HFF-Myc (cell line): Measurements from ENCODE around the gene COL4A1.

ENCODE experiments used
- DNase-seq: peaks from one replicate; pipeline ENCODE4 v3.0.0-alpha.2; 2011; ENCODE audit warnings: low read depth; ENCODE audit errors: extremely low read depth
- H3K4me3 ChIP-seq: replicated peaks from 2 replicates; pipeline ENCODE4 v1.5.1; 2011; ENCODE audit warnings: low read depth, mild to moderate bottlenecking, control low read depth, low read length
- TF ChIP-seq, protein P1 (sequence below): IDR thresholded peaks from 2 replicates; pipeline ENCODE4 v1.5.1; 2012; ENCODE audit warnings: mild to moderate bottlenecking, low read depth, low read length, control low read depth; ENCODE audit errors: missing control alignments

The COL4A1 gene

DNA sequence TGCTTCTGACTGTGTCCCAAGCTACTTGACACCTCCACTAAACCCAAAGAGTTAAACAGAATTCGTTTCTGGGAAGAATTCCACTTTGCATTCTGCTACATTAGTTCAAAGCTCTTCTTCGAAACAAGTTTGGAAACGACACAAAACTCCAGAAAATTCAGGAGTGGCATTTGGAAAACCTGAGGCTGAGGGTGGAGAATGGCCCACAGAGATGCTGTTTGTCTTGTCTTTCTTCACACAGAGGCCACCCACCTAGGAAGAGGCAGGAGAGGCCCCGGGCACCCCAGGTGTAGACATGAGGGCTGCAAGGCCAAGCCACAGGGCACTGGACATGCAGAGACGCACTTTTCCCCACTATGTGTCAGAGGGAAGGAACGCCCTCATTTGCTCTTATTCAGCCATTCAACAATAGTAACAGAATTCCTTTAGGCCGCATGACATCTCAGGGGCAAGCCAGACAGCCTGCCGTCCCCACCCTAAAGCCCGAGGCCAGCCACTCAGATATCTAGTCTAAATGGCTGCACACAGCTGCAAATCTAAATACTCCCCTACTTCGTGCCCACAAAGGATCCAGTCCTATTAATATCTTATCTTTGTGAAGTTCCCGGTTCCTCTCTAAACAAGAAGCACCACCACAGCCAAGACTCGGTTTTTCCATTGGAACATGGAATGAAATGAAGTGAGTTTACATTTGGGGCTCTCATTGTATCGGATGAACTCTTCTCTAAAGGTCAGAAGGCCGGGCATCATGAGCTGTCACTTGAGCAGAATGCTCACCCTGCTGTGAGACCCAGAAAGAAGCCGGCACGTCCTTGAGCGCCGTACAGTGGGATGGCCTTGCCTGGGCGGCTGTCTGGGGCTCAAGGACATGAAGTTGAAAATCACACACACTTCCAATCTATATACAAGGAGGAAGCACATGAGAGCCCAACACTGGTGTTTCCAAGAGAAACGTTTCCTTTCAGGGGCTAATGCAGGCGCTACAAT lies 19.8 kb downstream of the COL4A1 start:
- no peak for DNase-seq
- TF ChIP-seq, protein P1, sequence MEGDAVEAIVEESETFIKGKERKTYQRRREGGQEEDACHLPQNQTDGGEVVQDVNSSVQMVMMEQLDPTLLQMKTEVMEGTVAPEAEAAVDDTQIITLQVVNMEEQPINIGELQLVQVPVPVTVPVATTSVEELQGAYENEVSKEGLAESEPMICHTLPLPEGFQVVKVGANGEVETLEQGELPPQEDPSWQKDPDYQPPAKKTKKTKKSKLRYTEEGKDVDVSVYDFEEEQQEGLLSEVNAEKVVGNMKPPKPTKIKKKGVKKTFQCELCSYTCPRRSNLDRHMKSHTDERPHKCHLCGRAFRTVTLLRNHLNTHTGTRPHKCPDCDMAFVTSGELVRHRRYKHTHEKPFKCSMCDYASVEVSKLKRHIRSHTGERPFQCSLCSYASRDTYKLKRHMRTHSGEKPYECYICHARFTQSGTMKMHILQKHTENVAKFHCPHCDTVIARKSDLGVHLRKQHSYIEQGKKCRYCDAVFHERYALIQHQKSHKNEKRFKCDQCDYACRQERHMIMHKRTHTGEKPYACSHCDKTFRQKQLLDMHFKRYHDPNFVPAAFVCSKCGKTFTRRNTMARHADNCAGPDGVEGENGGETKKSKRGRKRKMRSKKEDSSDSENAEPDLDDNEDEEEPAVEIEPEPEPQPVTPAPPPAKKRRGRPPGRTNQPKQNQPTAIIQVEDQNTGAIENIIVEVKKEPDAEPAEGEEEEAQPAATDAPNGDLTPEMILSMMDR: no peak
- H3K4me3 ChIP-seq: no peak overlapping the region

DNA sequence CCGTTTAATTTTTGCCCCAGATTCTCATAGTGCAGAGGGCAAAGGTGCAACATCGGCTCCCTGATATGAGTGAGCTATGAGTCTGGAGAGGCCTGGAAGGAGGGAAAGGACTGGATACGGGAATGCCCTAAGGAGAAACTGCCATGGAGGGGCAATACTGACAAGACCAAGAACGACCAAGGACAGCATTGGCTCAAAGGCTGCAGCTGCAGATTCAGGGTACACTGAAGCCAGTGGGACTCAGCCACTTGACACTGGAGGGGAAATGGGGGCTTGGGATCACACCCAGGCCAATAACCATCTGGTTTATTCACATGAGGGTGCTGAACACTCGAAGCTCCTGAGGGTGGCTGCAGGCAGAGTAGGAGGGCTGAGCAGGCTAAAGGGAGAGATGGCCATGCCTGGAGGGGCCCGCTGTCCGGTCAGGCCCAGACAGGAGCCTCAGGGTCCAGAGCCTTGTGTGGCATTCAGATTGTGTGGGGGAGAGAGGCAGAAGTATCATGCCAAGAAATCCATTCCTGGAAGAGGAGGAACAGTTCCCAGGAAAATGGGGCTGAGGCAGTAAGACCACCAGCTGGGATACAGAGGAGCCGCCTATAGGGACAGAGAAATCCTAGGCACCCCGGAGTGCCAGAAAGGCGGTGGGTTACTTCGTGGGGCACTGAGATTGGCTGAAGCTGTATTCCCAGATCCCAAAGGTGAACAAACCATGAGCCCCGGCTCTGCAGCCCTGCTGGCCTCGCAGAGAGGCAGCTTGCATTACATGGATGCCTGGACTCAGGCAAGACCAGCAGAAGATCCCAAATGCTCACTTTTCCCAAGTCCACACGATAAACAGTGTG lies 20.7 kb downstream of the COL4A1 start:
- no peak overlapping the region for H3K4me3 ChIP-seq
- no peak for DNase-seq
- TF ChIP-seq, protein P1: no peak

DNA sequence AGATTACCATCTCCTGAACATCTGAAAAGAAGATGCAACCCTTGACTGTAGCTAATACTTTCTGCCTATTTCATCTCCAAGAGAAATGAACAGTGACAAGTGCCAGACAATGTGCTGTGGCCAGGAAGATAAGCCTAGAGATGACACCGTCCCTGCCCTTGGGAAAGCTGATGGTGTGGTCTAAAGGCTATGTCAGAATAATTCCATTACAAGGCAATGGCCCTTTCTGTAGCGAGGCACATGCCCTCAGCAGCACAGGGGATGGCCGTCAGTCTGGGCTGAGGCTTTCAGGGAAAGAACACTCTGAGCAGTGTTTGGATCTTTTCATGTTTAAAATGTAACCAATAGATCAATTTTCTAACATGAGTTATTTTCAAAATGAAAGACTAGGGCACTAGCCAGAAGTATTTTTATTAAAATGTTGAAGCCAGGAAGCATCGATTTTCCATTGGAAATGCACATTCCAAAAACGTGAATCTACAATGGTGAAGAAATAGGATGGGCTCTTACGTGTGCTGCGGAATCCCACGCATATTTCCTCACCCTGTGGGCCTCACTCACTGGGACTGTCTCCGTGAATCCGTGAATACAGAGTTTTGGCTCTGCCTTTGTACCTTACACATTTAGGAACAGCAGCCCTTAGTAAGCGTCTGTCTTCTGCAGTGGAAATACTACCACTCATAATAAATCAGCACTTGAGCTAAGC lies 22.0 kb downstream of the COL4A1 start:
- no peak overlapping the region for H3K4me3 ChIP-seq
- DNase-seq: no peak
- TF ChIP-seq, protein P1: no peak

DNA sequence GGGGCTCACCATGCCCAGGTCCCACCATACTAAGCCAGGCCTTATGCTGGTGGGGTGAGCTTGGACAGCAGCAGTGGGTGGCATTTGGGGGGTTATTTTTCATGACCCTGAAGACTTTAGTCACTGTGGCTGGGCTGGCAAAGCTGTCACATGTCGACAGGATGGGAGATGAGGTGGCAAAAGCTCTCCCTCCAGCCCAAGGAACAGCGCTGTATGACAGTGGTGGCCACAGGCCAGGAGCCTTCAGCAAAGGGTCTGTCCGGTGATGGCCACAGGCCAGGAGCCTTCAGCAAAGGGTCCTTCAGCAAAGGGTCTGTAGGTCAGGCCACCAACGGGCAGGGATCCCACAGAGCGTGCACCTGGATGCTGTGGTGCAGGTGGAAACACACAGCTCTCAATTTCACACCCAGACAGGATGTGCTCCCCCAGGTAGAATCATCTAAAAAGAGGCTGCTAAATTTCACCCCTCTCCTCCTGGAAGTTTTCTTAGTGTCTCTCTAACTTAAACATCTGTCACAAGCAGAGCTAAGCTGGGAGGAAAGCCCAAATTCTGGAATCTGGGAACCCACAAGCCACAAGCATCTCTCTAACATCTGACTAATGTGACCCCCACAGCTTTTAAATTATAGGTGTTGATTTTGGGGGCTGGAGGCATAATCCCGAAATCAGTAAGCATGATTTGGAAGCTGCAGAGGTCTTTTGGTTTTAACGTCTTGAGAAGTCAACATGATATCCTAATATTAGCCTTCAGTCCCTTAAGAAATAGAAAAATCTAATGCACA lies 23.0 kb downstream of the COL4A1 start:
- TF ChIP-seq, protein P1: no peak
- DNase-seq: no peak
- H3K4me3 ChIP-seq: no peak overlapping the region

DNA sequence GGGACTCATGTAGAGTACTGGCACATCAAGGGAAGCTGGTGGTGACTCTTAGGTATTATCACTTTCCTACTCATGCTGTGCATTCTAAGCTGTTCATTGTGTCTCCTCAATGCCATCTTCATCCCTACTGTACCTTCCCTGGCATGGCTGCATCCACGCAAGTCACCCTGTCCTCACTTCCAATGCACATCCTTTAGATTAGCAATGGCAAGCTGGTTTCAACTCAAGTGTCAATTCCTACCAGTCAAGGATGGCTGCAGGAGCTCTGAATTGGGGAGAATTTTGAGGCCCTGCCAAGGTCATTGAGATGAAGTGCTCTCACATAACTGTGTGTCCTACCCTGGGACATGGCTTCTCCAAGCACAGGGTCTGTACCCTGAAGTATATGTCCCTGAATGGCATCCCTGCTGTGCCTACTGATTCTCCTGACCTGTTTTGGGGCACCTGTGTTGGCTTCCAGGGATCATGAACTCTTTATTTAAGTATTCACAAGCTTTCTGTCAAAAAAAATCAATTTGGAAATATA lies 24.6 kb downstream of the COL4A1 start:
- TF ChIP-seq, protein P1: no peak
- no peak for DNase-seq
- no peak overlapping the region for H3K4me3 ChIP-seq
